Kidney capillary endothelial cell (primary cell): ENCODE data around the gene KCNJ15.
A peak's percentile ranks its signal among the peaks of the same experiment; 100 is the strongest.

Experiments used
- DNase-seq: peaks from one replicate; pipeline ENCODE4 v3.0.0-alpha.2; 2018; ENCODE audit warnings: low spot score

Gene KCNJ15

GRCh38 chr21:38326899-38327298, 70.1 kb downstream of the KCNJ15 start:
- DNase-seq: no peak

GRCh38 chr21:38327984-38328383, 71.2 kb downstream of the KCNJ15 start:
- no peak for DNase-seq

- no peak for DNase-seq
Measured at GRCh38 chr21:38329162-38329561, 72.4 kb downstream of the KCNJ15 start.

DNA sequence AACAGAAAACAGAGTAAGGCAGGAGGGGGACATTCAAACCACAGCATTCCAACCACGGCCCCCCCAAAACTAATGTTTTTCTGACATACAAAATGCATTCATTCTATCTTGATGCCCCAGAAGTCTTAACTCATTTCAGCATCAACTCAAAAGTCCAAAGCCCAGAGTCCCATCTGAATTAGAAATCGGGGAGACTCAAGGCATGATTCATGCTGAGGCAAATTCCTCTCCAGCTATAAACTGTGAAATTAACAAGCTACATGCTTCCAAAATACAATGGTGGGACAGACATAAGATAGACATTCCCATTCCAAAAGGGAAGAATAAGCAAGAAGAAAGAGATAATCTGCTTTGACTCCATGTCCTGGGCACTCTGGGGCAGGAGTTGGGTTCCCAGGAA, 73.9 kb downstream of the KCNJ15 start:
- DNase-seq: no peak

GRCh38 chr21:38333301-38334272, 76.8 kb downstream of the KCNJ15 start:
- DNase-seq: no peak

DNA sequence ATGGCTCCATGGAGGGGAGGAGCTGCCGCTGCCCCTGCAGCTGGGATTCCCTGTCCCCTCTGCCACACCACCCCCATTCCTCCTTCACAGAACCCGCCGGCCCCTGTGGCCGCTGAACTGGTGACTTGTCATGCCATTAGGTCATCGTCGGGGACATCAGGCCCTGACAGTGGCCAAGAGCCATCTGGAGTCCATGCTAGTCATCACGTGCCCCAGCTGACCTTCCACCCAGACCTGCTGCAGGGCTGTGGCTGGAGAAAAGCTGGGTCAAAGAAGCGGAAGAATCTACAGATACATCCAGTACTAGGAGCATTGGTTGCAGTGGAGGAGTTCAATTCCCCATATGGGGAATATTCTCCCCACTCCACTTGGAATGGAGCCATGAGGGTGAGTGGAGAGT, 78.1 kb downstream of the KCNJ15 start:
- DNase-seq: no peak

GRCh38 chr21:38337793-38338192, 81.0 kb downstream of the KCNJ15 start:
- no peak for DNase-seq

DNA sequence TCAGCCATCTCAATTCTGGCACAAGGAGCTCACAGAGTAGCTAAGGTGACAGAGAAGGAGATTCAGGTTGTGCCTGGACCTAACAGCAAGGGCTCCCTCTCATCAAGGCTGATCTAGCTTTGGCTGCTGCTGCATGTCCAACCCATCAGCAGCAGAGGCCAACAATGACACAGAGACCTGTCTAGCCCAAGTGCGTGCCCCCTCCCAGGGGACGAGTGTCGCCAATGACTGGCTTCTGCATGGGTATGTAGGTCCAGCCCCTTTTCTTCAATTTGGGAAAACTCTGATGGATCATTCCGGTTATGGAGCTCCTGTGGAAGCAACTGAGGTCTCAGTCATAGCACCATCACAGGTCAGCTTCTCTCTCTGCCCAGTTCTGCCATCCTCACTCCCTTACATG, 83.3 kb downstream of the KCNJ15 start:
- DNase-seq: no peak

DNA sequence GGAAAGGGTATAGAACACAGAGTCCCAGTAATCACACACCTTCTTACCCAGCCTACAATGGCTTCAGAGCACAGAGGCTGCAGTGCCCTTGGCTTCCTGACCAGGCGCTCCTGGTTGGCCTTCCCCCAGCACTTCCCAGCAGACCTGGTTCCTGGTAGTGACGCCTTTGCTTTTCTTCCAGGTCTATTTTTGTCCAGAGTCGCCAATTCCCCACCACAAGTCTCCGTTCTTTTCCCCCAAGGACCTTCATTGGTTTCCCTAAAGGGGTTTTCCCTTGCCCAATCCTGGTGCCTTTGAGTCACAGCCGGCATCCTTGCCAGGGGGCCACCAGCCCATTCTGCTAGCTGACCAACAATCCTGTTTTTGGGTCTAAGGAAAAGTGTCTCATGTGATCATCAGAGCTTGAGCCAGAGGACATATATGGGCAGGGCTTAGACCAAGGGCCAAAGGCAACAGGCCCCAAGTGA, 84.8 kb downstream of the KCNJ15 start:
- DNase-seq: no peak

- DNase-seq: no peak
Measured at GRCh38 chr21:38342739-38343138, 85.9 kb downstream of the KCNJ15 start.

DNA sequence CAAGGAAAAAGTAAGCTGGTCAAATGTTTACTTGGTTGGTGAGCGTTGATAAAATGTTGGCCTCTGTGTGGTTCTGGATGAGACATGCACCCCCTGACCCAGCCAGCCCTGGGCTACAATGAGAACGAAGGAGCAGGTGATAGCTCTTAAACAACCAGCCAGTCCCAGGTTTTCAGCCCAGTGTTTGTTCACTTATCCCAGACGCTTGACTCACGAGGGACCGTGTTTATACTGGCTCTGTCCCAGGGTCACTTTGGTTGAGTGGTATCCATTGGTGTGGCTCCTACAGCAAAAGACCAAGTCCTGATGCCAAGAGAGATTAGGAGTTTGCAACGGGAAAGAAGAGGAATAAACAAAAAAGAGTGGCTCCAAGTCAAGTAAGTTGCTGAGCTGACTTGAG, 86.9 kb downstream of the KCNJ15 start:
- no peak for DNase-seq

GRCh38 chr21:38346286-38346685, 89.5 kb downstream of the KCNJ15 start:
- no peak for DNase-seq

GRCh38 chr21:38349111-38349746, 92.4 kb downstream of the KCNJ15 start:
- no peak for DNase-seq

DNA sequence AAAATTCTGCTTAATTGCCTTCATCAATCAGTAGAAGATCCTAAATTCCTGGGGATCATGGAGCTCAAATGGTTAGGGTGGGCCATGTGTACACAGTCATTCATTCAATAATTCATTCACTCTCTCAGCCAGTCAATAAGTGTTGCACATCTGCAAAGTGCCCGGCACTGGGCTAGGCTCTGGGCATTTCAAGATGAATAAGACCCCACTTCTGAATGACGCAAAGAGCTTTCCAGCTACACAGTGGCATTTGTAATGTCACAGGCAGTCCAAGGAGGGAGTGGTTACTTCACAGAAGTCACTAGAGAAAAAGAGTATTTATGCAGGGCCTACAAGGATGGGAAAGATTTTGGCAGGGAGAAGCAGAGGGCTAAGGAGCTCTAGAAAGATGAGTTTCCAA, 93.2 kb downstream of the KCNJ15 start:
- DNase-seq: no peak

DNA sequence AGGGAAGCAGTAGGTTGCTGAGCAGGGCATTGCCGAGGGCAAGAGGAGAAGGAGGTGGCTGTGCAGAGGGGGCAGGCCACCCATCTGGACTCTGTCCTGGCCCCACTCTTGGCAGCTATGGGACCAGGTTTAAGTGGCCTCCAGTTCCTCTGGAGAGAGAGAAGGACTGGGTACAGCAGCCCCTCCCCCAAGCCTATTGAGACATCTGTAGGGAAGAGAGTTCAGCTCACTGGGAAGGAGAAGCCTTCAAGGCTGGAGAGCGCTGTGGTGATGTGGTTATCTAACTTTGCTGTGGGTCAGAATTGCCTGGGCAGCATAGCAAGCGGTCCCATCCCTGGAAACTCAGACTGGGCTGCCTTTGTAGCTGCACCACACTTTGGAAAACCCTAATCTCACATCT, 93.9 kb downstream of the KCNJ15 start:
- no peak for DNase-seq

DNA sequence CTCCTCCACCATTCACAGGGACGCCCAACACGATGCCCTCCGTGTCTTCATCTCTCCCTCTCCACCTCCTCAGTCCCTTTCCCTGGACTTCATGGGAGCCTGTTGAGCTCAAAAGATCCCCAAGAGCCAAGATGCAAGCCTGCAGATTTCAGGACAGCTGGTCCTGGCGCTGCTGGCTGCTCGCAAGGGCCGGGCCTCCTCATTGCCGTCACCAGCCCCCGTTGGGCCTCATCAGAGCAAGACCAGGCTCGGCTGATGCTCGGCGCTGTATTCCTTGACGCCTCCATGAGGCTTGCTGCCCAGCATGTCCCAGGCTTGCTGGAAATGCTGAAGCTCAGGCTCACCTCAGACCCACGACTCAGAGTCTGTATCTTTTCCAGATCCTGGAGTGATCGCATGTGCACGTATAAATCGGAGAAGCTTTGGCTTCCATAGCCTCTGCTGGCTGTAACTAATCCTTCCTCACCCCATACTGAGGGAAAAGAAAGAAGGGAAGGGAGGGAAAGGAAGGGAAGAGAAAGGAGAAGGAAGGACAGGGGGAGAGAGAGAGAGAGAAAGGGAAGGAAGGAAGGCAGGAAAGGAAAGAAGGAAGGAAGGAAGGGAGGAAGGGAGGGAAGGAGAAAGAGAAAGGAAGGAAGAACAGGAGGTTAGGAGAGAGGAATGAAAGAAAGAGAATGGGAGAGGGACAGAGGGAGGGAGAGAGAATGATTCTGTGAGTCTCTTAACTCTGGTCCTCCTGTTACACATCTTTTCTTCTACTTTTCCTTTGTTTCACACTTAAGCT, 94.6 kb downstream of the KCNJ15 start:
- no peak for DNase-seq

GRCh38 chr21:38351961-38352521, 95.2 kb downstream of the KCNJ15 start:
- peak; percentile 89 for DNase-seq

GRCh38 chr21:38352536-38353219, 95.9 kb downstream of the KCNJ15 start:
- peak; percentile 80 for DNase-seq

DNA sequence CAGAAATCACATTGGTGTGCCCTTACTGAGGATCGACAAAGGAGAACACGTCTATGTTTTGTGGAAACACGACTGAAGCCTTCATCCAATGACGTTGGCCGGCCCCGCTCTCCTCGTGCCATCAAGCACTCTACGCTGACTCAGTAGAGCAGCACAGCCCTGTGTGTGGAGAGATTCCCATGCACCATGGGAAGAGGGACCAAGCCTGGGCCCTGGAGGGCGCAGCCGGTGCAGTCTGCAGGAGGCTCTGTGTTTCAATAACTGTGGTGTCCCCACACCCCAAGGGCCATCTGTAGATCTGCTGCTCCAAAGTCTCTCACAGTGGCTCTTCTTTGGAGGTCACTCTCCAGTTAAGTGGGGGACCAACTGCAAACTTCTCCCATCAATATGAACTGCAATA, 97.4 kb downstream of the KCNJ15 start:
- DNase-seq: no peak

DNA sequence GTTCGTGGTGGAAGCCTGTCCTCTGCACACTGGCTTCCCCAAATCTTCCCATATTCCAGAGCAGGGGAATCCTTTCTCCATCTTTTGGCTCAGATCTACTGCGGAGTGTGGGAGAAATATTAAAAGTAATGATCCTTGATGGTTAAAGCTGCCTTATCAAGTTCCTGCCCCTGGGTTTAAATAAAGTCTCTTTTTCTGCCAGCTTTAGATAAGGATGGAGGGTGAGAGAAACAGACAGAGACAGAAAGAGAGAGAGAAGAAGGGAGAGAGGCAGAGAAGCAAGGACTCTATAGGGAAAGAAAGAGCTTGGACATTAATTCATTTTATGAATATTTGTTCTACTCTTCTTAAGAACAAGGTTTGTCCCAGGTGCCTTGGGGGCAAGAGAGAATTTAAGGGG, 98.0 kb downstream of the KCNJ15 start:
- DNase-seq: no peak

DNA sequence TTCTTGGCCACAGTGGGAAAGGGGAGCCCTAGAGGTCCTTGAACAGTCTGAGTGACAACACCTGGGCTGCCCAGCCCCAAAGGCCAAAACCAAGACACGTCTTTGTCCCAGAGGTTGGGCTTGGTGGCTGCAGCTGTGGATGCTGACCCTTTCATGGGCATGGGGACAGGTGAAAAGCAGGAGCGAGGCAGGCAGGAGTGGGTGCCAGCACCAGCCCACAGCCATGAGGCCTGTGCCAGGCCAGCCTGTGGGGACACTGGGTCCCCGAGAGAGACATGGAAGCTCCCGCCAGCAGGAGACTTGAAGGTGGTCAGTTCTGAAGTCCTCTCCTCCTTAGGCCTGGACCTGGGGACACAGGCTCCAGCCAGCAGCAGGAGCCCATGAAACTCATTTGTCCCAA, 98.6 kb downstream of the KCNJ15 start:
- no peak for DNase-seq
